Eye (tissue), 1 donor: ENCODE measurements around the gene SREK1.

Source experiments
- DNase-seq: peaks from one replicate; pipeline ENCODE4 v3.0.0-alpha.2; 2015

The SREK1 gene

DNA sequence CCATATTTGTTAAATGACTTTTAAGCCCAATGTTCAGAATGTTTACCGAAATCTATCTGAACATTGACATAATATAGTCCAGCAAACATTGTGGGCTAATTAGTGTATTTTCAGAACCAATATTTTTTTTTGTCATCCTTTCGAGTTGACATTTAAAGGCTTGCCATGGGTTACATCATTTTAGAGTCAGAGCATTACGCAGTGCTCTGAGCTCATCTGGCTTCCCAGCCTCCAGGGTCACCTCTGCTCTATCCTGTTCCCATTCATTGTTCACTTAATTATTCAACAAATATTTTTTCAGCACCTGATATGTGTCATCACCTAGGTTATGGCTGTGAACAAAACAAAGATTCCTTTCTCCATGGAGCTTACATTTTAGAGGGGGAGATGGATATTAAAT is 80.2 kb downstream of the SREK1 start:
- no peak for DNase-seq

DNA sequence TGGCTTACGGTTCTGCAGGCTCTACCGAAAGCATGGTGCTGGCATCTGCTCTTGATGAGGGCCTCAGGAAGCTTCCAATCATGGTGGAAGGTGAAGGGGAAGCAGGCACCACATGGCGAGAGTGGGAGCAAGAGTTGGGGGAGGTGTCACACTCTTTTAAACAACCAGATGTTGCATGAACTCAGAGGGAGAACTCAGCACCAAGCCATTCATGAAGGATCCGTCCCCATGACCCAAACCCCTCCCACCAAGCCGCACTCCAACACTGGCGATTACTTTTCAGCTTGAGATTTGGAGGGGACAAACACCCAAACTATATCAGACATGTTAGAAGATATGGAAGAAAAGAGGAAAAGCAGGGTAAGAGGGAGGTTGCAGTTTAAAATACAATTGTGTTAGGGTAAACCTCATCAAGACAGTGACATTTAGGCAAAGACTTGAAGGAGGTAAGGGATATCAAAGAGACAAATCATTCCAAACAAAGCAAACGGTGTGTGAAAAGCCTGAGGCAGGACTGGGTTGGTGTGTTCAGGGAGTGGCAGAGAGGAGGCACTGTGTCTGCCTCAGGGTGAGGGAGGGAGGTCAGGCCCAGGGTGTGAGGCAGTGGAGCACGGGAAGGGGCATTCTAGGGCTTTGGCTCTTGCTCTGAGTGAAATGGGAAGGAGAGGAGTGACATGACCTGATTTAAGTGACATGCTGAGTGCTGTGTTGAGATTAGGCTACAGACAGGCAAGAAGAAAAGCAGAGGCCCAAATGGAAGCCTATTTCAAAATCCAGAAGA is 80.9 kb downstream of the SREK1 start:
- DNase-seq: no peak

GRCh38 chr5:66230551-66230950 is 86.5 kb downstream of the SREK1 start:
- DNase-seq: no peak

- DNase-seq: no peak
Measured at GRCh38 chr5:66231508-66231907, 87.4 kb downstream of the SREK1 start.

- no peak for DNase-seq
Measured at GRCh38 chr5:66232275-66232674, 88.2 kb downstream of the SREK1 start.

- no peak for DNase-seq
Measured at GRCh38 chr5:66232706-66233445, 88.8 kb downstream of the SREK1 start.
